Sigmoid colon (tissue), 7 donors: Measurements from ENCODE around the gene CRAT. TPM values are rescaled to one million over a fixed set of nuclear protein-coding genes. Genes with fewer than 3 reads are reported as not detected.

ENCODE experiments used
- DNase-seq: peaks from one replicate; pipeline ENCODE4 v3.0.0-alpha.2; 2019
- H3K27ac ChIP-seq, 4 donors: fragments of 200-600 bp; sonication (generic); one replicate each; pipeline ENCODE4 v1.5.1; 2016 to 2019; ENCODE audit warnings: mild to moderate bottlenecking in 1 of 4
- H3K27me3 ChIP-seq, 3 donors: fragments of 200-600 bp; sonication (generic); one replicate each; pipeline ENCODE4 v1.5.1; 2019; ENCODE audit warnings: mild to moderate bottlenecking in 1 of 3
- H3K36me3 ChIP-seq, 4 donors: fragments of 200-600 bp; sonication (generic); one replicate each; pipeline ENCODE4 v1.5.1; 2016 to 2019
- H3K4me1 ChIP-seq, 4 donors: fragments of 200-600 bp; sonication (generic); one replicate each; pipeline ENCODE4 v1.5.1; 2017 to 2019
- H3K4me3 ChIP-seq, 4 donors: fragments of 200-600 bp; sonication (generic); one replicate each; pipeline ENCODE4 v1.5.1; 2017 to 2019; ENCODE audit warnings: mild to moderate bottlenecking in 2 of 4, moderate library complexity in 1 of 4
- H3K9me3 ChIP-seq, 4 donors: fragments of 200-600 bp in 3 of 4; sonication (generic) in 3 of 4; one replicate each; pipeline versions ENCODE4 v1.5.1 to v1.6.1; 2013 to 2019
- EP300 ChIP-seq, 4 donors: sonication (generic); formaldehyde crosslinking; IDR thresholded peaks; one replicate each; pipeline ENCODE4 v1.6.1; 2017; ENCODE audit warnings: antibody characterized with exemption in 4 of 4
- POLR2A ChIP-seq, 2 donors: fragments of 450-650 bp; IDR thresholded peaks; one replicate each; pipeline ENCODE4 v1.6.1; 2016; ENCODE audit warnings: antibody characterized with exemption in 2 of 2, mild to moderate bottlenecking in 2 of 2, moderate library complexity in 2 of 2
- POLR2AphosphoS5 ChIP-seq, 4 donors: sonication (generic); formaldehyde crosslinking; IDR thresholded peaks; one replicate each; pipeline ENCODE4 v1.6.1; 2017; ENCODE audit warnings: antibody characterized with exemption in 4 of 4
- WGBS, 2 donors: extraction: QIAGEN DNeasy Blood & Tissue Kit; methylation state at CpG; one replicate each; pipeline ENCODE4 v1.1.7; 2013; 5-methylcytosine and 5-hydroxymethylcytosine counted together
- intact Hi-C: fragments of 100-400 bp; cut with DNase I; formaldehyde crosslinking; loops from one replicate; pipeline ENCODE4 v1.15.1; 2023
- polyA plus RNA-seq, 3 donors: library from polyadenylated mRNA; stranded (reverse); fragments of 200-250 nt; gene quantifications; one replicate each; pipeline ENCODE4 v1.2.3, GENCODE V29; 2013
- total RNA-seq, 4 donors: library from RNA; depleted of rRNA; stranded (reverse); fragments of >200 nt; gene quantifications; one replicate each; pipeline ENCODE4 v1.1.0, GENCODE V29; 2016
- TF ChIP-seq, protein P1 (sequence below), 4 experiments: fragments of 450-650 bp in 3 of 4; fragments of 200-600 bp in 1 of 4; IDR thresholded peaks; one replicate each; pipeline ENCODE4 v1.5.1; 2016 to 2019; ENCODE audit warnings: antibody characterized with exemption in 4 of 4, mild to moderate bottlenecking in 3 of 4, moderate library complexity in 2 of 4
- donor health status: healthy with polysubstance abuse.
- donor health status: Bipolar disorder and iron deficiency.
- donor health status: healthy.

The CRAT gene
- total and polyA plus RNA-seq, 7 donors, result 49.6 to 66.8 (median 52.9) TPM

DNA sequence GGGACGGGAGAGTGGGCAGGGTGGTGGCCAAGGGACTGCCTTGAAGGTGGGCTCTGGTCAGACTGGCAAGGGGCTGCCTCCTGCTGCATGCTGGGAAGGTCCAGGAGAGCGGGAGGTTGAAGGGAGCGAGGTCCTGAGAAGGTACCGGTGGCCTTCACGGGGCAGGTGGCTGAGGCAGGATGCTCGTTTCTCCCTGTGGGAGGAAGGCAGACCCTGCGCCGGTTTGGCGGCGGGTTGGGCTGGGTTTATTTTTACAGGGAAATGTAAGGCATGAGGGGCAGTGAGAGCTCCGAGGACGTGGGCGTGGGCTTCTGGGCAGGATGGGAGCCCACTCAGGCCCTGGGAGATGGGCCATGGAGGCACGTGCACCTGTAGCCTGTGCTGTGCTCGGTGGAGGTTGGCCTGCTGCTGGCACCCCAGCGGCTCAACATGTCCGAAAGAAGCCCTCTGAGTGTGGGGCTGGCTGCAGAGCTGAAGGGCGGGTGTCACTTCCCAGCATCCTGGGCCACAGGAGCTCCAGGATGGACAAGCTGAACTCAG is 40.1 kb upstream of the CRAT start:
- intact Hi-C loops, result no loop called here
- H3K4me1 ChIP-seq, result peaks cover 0 to 37% (median 23%) of the 10 kb centered on the region in 4 donors
- H3K36me3 ChIP-seq, result peaks cover 0 to 52% (median 28%) of the 10 kb centered on the region in 4 donors
- no peak overlapping the region for H3K4me3 ChIP-seq
- H3K27ac ChIP-seq, result no peak overlapping the region
- TF ChIP-seq, protein P1, sequence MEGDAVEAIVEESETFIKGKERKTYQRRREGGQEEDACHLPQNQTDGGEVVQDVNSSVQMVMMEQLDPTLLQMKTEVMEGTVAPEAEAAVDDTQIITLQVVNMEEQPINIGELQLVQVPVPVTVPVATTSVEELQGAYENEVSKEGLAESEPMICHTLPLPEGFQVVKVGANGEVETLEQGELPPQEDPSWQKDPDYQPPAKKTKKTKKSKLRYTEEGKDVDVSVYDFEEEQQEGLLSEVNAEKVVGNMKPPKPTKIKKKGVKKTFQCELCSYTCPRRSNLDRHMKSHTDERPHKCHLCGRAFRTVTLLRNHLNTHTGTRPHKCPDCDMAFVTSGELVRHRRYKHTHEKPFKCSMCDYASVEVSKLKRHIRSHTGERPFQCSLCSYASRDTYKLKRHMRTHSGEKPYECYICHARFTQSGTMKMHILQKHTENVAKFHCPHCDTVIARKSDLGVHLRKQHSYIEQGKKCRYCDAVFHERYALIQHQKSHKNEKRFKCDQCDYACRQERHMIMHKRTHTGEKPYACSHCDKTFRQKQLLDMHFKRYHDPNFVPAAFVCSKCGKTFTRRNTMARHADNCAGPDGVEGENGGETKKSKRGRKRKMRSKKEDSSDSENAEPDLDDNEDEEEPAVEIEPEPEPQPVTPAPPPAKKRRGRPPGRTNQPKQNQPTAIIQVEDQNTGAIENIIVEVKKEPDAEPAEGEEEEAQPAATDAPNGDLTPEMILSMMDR (IDR thresholded peaks at IDR 0.05), result no peak
- TF ChIP-seq EP300 (IDR thresholded peaks at IDR 0.05), result no peak
- TF ChIP-seq POLR2A (IDR thresholded peaks at IDR 0.05), result no peak
- TF ChIP-seq POLR2AphosphoS5 (IDR thresholded peaks at IDR 0.05), result no peak
- H3K27me3 ChIP-seq, result no peaks in the 10 kb centered on the region
- no peaks in the 10 kb centered on the region for H3K9me3 ChIP-seq
- no peak for DNase-seq
- 88 to 91% methylated on average over 18 of the region's 18 CpGs for WGBS, 2 donors

DNA sequence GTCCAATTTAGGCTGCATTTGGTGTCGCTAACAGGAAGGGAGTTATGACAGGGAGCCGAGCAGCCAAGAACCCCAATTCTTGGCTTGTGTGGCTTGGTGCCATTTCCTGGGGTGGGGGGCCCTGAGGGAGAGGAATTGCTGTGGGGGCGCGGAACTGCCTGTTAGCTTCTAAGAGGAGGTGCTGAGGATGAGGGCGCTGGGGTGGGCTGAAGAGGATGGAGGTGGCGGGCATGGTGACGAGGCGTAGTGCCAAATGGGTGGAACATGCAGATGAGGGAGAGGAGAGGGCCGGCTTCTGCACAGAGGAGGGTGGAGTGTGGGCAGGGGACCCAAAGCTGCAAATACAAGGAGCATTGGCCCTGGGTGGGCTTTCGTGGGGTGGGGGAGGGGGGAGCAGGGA is 39.5 kb upstream of the CRAT start:
- TF ChIP-seq POLR2AphosphoS5 (IDR thresholded peaks at IDR 0.05) (no peak), POLR2A (IDR thresholded peaks at IDR 0.05) (no peak), EP300 (IDR thresholded peaks at IDR 0.05) (no peak)
- TF ChIP-seq, protein P1 (IDR thresholded peaks at IDR 0.05), result no peak
- Histone ChIP-seq H3K9me3 (no peaks in the 10 kb centered on the region), H3K36me3 (peaks cover 0 to 50% (median 26%) of the 10 kb centered on the region in 4 donors), H3K27ac (peak overlapping the region in 1 of 4 donors; percentile 3), H3K4me1 (peaks cover 0 to 43% (median 29%) of the 10 kb centered on the region in 4 donors), H3K4me3 (no peak overlapping the region), H3K27me3 (no peaks in the 10 kb centered on the region)
- intact Hi-C loops, result no loop called here
- 90 to 92% methylated on average over 10 of the region's 10 CpGs for WGBS, 2 donors
- DNase-seq, result peak; percentile 65

DNA sequence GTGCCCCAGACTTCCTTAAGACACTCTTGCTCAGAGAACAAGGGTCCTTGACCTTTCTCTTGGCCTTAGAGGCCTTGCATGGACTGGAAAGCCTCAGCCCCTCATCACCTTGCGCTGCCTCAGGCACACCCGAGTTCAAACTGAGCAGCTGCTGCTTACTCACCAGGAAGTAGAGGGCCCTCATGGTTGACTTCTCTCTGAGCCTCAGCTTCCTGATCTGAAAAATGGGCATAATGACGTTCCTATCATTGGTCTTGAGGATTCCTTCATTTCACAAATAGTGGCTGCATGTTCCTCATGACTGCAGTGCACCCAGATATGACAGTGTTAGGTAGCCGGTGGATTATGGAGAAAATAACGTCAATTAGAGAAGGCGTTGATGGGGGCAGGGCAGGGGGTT is 38.8 kb upstream of the CRAT start:
- H3K27me3 ChIP-seq, result no peaks in the 10 kb centered on the region
- peak overlapping the region in 2 of 4 donors; percentile 3 to 18 for H3K27ac ChIP-seq
- H3K9me3 ChIP-seq, result no peaks in the 10 kb centered on the region
- 79 to 84% methylated on average over 6 of the region's 6 CpGs for WGBS, 2 donors
- H3K4me1 ChIP-seq, result peaks cover 0 to 50% (median 36%) of the 10 kb centered on the region in 4 donors
- peaks cover 0 to 43% (median 24%) of the 10 kb centered on the region in 4 donors for H3K36me3 ChIP-seq
- TF ChIP-seq POLR2AphosphoS5 (IDR thresholded peaks at IDR 0.05), result no peak
- no peak for TF ChIP-seq EP300 (IDR thresholded peaks at IDR 0.05)
- TF ChIP-seq, protein P1 (IDR thresholded peaks at IDR 0.05), result no peak
- no peak for TF ChIP-seq POLR2A (IDR thresholded peaks at IDR 0.05)
- intact Hi-C loops, result no loop called here
- H3K4me3 ChIP-seq, result no peak overlapping the region
- DNase-seq, result no peak

DNA sequence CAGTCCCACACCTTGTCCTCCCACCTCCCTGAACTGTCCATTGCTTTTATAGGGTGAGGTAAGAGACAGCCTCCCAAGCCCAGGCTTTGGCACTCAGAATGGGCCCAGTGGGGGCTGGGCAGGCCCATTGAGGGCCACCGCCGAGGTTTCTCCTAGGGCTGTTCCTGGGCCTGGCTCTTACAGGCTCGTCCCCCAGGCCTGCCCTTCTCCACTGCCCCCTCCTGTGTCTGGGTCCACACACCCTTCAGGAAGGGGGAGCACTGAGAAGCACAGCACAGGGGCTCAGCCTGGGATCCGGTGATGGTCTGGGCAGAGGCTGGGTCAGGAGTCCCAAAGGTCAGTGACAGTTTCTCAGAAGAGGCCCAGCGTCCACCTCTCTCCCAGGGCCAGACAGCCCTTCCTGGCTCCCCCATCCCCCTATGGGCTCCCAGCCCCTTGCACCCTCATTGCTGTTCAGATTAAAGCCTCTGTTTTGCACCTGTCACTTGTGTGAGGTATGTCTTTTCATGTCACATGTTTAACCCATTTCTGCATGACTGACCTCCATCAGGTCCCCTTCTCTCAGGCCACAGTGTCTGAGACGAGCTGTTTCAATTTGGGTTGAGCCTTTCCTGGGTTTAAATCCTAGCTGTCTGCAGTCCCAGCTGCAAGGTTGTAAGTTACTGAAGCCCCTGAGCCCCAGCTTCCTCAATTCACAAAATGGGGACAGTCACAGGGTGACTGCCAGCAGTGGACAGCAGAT is 38.0 kb upstream of the CRAT start:
- intact Hi-C loops, result no loop called here
- no peaks in the 10 kb centered on the region for H3K27me3 ChIP-seq
- DNase-seq, result no peak
- 83 to 84% methylated on average over 6 of the region's 6 CpGs for WGBS, 2 donors
- peaks cover 0 to 56% (median 44%) of the 10 kb centered on the region in 4 donors for H3K4me1 ChIP-seq
- H3K27ac ChIP-seq, result peak overlapping the region; percentile 97 to 100 (median 99)
- TF ChIP-seq EP300 (IDR thresholded peaks at IDR 0.05) (no peak), POLR2AphosphoS5 (IDR thresholded peaks at IDR 0.05) (no peak), POLR2A (IDR thresholded peaks at IDR 0.05) (no peak)
- TF ChIP-seq, protein P1 (IDR thresholded peaks at IDR 0.05), result no peak
- peaks cover 0 to 41% (median 27%) of the 10 kb centered on the region in 4 donors for H3K36me3 ChIP-seq
- no peaks in the 10 kb centered on the region for H3K9me3 ChIP-seq
- H3K4me3 ChIP-seq, result no peak overlapping the region
